LNCAP (cell line): ENCODE data around the gene LNX1.

Source experiments
- CTCF ChIP-seq: fragments of 450-650 bp; IDR thresholded peaks from 2 replicates; pipeline ENCODE4 v1.5.1; 2017; ENCODE audit warnings: mild to moderate bottlenecking

LNX1 gene

GRCh38 chr4:53545273-53545672 lies 46.0 kb downstream of the LNX1 start:
- no peak for TF ChIP-seq CTCF

- no peak for TF ChIP-seq CTCF
Measured at GRCh38 chr4:53543561-53543960, 47.7 kb downstream of the LNX1 start.

GRCh38 chr4:53541577-53542206 lies 49.6 kb downstream of the LNX1 start:
- TF ChIP-seq CTCF: no peak

- no peak for TF ChIP-seq CTCF
Measured at GRCh38 chr4:53538756-53539155, 52.5 kb downstream of the LNX1 start.

- no peak for TF ChIP-seq CTCF
Measured at GRCh38 chr4:53537606-53538005, 53.7 kb downstream of the LNX1 start.

- TF ChIP-seq CTCF: no peak
Measured at GRCh38 chr4:53536328-53536727, 55.0 kb downstream of the LNX1 start.

- TF ChIP-seq CTCF: no peak
Measured at GRCh38 chr4:53535567-53535966, 55.7 kb downstream of the LNX1 start.

- TF ChIP-seq CTCF: no peak
Measured at GRCh38 chr4:53534684-53535083, 56.6 kb downstream of the LNX1 start.
